NCI-H774 (cell line): ENCODE measurements around the gene CDC42BPB.

Experiments used
- DNase-seq: peaks from one replicate; lab custom pipeline; 2025; lab: John Stamatoyannopoulos, UW

The CDC42BPB gene

GRCh38 chr14:102965971-102966655 is 91.2 kb downstream of the CDC42BPB start:
- no peak for DNase-seq

GRCh38 chr14:102965282-102965681 is 92.1 kb downstream of the CDC42BPB start:
- no peak for DNase-seq

DNA sequence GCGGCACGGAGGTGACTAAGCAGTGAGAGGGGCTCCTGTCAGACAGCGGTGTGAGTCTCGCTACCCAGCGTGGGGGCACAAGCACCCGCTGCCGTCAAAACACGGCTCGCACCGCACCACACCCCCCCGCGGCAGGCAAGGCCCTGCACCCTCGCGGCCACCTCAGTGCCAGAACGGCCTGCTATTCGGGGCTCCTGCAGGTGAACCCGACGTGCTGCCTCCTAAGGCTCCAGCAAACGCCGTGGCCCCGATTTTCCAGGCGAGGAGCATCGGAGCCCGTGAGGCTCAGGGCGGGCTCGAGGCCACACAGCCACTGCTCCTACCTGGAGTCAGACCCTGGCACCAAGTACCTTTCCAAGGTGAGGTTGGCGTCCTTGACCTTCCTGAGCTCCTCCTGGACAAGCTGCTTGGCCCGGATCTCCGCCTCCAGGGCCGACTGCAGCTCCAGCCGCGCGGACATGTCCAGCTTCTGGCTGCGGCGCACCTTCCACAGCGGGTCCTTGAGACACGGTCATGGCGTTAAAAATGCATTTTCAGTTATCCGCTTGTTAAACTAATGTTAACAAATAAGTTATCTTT is 93.1 kb downstream of the CDC42BPB start:
- DNase-seq: no peak

- no peak for DNase-seq
These were observed 95.2 kb downstream of the CDC42BPB start for GRCh38 chr14:102962111-102962627.

GRCh38 chr14:102958461-102958860 is 98.9 kb downstream of the CDC42BPB start:
- no peak for DNase-seq

DNA sequence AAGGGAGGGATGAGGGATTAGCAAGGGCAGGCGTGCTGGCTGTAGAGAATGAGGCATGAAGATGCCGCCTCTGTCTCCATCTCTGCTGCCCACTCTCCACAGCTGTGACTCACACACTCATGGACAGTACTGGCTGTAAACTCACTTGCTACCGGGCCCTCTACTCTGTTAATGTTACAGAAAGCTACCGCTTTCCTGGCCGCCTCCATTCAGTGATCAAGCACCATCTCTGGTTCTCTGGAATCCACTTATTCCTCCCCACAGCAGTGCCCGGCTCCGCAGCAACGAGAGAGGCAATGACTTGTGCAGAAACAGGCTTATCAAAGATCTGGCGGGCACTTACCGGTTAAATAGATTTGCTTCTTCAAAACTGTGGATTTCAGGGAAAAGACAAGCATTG is 100.1 kb downstream of the CDC42BPB start:
- no peak for DNase-seq

GRCh38 chr14:102955636-102956408 is 101.5 kb downstream of the CDC42BPB start:
- DNase-seq: no peak

- no peak for DNase-seq
These were observed 103.1 kb downstream of the CDC42BPB start for GRCh38 chr14:102954081-102954789.

GRCh38 chr14:102953100-102953499 is 104.2 kb downstream of the CDC42BPB start:
- no peak for DNase-seq

- DNase-seq: no peak
These were observed 105.1 kb downstream of the CDC42BPB start for GRCh38 chr14:102952276-102952675.

- DNase-seq: no peak
These were observed 105.5 kb downstream of the CDC42BPB start for GRCh38 chr14:102951799-102952198.

GRCh38 chr14:102951034-102951433 is 106.3 kb downstream of the CDC42BPB start:
- no peak for DNase-seq

- no peak for DNase-seq
These were observed 107.4 kb downstream of the CDC42BPB start for GRCh38 chr14:102949801-102950451.

DNA sequence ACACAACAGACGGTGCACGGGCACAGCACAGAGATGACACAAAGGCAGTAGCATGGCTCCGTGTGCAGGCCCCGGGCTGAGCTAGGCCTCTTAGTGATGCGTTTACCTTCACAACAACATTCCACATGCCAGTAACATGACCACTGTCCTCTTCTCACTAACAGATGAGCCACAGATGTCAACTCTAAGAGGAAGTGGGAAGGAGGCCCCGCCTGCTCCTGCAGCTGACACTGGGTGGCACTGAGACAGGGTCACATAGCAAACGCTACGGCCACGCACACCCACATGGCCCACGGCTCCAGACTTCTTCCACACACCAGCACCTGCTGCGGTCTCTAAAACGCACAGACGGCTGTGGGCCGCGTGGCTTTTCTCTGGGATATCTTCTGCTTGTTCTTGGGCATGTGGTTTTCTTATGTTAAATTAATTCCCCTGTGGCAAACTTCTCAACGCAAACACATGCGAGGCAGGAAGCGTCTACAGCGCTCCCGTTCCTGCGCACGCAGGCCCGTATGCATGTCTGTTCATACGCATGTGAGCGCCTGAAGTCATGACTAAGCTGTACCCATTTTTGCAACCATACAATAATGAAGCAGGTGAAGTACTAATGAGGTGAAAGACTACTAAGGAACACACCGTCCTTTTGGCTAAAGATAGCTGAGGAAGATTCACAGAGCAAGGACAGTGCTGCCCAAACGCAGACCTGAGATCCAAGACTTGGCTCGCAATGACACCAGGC is 108.1 kb downstream of the CDC42BPB start:
- DNase-seq: no peak

DNA sequence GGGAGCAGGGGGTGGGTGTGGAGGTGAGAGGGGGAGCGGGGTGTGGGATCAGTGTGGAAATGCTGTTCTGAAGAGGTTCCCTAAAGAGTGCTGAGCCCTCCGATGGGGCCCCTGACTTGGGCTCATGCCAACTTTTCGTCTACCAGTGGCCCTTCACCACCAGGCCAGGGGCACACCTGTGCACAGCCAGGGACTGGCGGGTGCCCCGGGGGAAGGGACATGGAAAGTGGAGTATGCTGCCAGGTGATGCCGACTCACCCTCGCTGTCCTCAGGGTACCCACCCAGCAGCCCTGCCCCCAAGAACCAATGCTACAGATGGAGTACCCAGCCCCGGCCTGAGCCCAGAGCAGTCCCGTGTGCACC is 108.7 kb downstream of the CDC42BPB start:
- DNase-seq: no peak

DNA sequence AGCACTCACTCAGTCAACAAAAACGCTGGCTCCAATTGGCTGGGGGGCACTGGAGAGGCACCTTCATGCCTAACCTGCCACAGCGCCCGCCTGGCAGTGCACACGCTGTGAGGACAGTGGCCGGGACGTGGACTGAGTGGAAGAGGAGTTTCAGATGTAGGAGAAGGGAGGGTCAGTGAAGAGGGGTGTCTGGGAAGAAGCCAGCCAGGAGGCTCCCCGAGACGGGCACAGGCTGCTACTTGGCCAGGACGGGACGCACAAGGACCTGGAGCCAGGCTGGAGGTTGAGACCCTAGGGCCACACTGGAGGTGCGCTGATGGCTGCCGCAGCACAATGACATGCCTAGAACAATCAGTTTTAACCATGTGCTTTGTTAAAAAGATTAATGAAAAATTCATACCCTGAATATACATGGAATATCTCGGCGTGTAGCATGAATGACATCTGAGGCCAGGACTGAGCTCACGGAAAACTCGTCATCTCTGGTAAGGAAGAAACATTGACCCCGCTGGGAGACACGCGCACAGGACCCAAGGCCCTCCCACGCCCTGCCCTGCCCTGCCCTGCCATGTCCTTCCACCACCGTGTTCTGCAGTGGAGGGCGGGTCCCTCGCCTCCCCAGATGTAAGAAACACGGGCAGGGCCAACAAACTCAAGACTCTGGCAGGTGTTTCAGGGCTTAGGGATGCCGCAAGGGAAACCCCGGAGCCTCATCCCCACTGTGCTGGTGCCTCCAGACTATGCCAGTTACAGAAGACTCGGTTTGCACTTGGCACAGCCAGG is 109.8 kb downstream of the CDC42BPB start:
- DNase-seq: no peak

GRCh38 chr14:102945346-102946130 is 111.8 kb downstream of the CDC42BPB start:
- no peak for DNase-seq

GRCh38 chr14:102944448-102945330 is 112.7 kb downstream of the CDC42BPB start:
- no peak for DNase-seq

- DNase-seq: no peak
These were observed 113.4 kb downstream of the CDC42BPB start for GRCh38 chr14:102943979-102944378.
